ENCODE measurements around the gene MAMDC2. TPM values are rescaled to one million over a fixed set of nuclear protein-coding genes. Genes with fewer than 3 reads are reported as not detected.

Gene MAMDC2
- total RNA-seq, 1 experiment from 2014 or later = not detected

DNA sequence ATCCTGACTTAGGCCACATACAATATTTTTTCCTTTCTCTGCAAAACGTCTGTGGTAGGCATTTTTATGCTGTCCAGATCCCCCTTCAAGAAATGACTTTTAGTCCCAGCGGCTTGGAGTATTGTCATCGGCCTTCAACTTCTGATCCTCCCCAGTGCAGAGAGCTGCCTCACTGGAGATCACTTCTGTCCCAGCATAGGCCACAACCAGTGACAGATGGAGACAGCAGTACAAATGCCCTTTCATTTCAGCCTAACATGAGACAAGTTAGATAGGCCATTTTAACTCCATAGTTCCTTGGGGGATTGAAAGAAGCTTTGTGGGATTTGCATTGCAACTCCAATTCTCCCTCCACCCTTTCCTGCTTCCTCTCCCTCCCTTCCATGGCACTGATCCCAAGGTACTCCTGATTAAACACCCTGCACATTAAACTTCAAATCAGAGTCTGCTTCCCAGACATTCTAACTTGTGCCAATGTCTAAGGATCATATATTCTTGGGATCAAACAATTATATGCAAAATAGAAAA lies 3.2 kb upstream of the MAMDC2 start:
- Mint-ChIP-seq H3K36me3 (ENCODE audit: insufficient read depth, unreplicated experiment) (no peaks in the 10 kb centered on the region), H3K9me3 (ENCODE audit: unreplicated experiment) (peaks cover 10% of the 10 kb centered on the region), H3K4me3 (ENCODE audit: unreplicated experiment) (no peak overlapping the region), H3K4me1 (ENCODE audit: insufficient read depth, unreplicated experiment) (peaks cover 19% of the 10 kb centered on the region), H3K27me3 (ENCODE audit: insufficient read depth, unreplicated experiment) (no peaks in the 10 kb centered on the region), H3K27ac (ENCODE audit: low read depth, unreplicated experiment) (no peak overlapping the region)
- no TSS peak for BruUV-seq (replicated peaks)
- TF ChIP-seq, protein P1, sequence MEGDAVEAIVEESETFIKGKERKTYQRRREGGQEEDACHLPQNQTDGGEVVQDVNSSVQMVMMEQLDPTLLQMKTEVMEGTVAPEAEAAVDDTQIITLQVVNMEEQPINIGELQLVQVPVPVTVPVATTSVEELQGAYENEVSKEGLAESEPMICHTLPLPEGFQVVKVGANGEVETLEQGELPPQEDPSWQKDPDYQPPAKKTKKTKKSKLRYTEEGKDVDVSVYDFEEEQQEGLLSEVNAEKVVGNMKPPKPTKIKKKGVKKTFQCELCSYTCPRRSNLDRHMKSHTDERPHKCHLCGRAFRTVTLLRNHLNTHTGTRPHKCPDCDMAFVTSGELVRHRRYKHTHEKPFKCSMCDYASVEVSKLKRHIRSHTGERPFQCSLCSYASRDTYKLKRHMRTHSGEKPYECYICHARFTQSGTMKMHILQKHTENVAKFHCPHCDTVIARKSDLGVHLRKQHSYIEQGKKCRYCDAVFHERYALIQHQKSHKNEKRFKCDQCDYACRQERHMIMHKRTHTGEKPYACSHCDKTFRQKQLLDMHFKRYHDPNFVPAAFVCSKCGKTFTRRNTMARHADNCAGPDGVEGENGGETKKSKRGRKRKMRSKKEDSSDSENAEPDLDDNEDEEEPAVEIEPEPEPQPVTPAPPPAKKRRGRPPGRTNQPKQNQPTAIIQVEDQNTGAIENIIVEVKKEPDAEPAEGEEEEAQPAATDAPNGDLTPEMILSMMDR (IDR thresholded peaks at IDR 0.05; ENCODE audit: unreplicated experiment) = no peak
- POLR2A ChIA-PET = no interaction called here
- CTCF ChIA-PET = no interaction called here
- intact Hi-C loops (cut with micrococcal nuclease) = loop anchor here (2.0 to 10.0 kb wide), 2 partner anchors 16 to 66 kb away; no protein-coding TSS in a partner anchor
- DNase-seq (ENCODE audit: unreplicated experiment) = no peak

DNA sequence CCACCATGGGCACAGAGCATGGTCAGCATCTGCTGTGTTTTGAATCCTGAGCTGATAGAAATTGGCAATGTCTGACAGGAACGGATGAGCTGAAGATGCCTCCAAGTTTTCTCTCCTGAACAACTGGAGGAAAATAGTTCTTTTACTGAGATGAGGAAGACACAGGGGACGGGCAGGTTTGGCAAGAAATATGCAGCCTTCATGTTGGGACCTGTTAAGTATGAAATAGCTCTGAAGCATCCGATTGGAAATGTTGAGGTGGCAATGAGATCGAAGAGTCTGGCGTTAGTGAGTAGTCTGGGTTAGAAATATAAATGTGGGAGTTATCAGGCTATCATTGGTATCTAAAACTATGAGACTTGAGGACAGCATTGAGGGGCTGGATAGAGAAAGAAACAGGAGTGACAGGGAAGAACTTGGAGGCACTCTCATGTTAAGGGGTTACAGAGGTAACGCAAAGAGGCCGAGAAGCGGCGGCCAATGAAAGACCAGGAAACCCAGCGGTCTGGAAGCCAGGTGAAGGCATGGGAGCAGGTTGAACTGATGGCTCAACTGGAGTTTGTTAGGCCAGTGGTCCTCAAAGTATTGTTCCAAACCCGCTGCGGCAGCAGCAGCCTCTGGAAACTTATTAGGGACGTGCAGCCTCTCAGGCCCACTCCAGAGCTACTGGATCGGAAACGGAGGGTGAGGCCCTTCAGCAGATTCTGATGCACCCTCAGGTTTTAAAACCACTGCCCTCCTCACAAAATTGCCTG lies 1.0 kb upstream of the MAMDC2 start:
- Mint-ChIP-seq H3K36me3 (ENCODE audit: insufficient read depth, unreplicated experiment) (no peaks in the 10 kb centered on the region), H3K4me1 (ENCODE audit: insufficient read depth, unreplicated experiment) (peaks cover 37% of the 10 kb centered on the region), H3K27ac (ENCODE audit: low read depth, unreplicated experiment) (no peak overlapping the region), H3K9me3 (ENCODE audit: unreplicated experiment) (peaks cover 10% of the 10 kb centered on the region), H3K27me3 (ENCODE audit: insufficient read depth, unreplicated experiment) (no peaks in the 10 kb centered on the region), H3K4me3 (ENCODE audit: unreplicated experiment) (no peak overlapping the region)
- DNase-seq (ENCODE audit: unreplicated experiment) = no peak
- TF ChIP-seq, protein P1 (IDR thresholded peaks at IDR 0.05; ENCODE audit: unreplicated experiment) = no peak
- BruUV-seq (replicated peaks) = no TSS peak
- POLR2A ChIA-PET = interaction anchor here (0.6 to 1.8 kb wide), 5 partner anchors 11 to 387 kb away, joined by 3 to 6 read pairs (median 3); no protein-coding TSS in a partner anchor
- intact Hi-C loops (cut with micrococcal nuclease) = loop anchor here (10.0 kb wide), 1 partner anchor 68 kb away; no protein-coding TSS in a partner anchor
- CTCF ChIA-PET = interaction anchor here (0.6 to 1.5 kb wide), 5 partner anchors 15 to 71 kb away, joined by 3 to 5 read pairs (median 4); no protein-coding TSS in a partner anchor

DNA sequence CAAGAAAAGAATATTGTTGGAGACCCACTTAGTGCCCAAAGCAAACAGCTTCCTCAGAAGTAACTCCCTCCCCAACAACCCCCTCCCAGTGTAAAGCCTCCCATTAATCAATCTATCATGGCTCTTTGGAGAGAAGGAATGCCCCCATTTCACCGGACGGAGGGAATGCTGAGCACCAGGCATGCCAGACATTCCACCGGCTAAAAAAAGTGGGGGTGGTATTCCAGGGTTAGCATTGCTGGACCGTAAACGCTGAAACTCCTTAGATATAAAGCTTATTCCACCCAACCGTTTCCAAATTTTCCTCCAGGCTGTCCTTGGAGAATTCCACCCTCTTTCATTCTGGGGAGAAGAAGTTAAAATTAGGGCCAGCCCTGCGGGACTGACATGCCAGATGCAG lies 363 bp upstream of the MAMDC2 start:
- POLR2A ChIA-PET = interaction anchor here (1.8 kb wide), 1 partner anchor 23 kb away, joined by 6 read pairs; no protein-coding TSS in a partner anchor

More for the DNA sequence above, 363 bp upstream of the MAMDC2 start:
- CTCF ChIA-PET = interaction anchor here (1.1 to 1.5 kb wide), 2 partner anchors 70 to 71 kb away, joined by 3 to 4 read pairs; no protein-coding TSS in a partner anchor
- no TSS peak for BruUV-seq (replicated peaks)
- TF ChIP-seq, protein P1 (IDR thresholded peaks at IDR 0.05; ENCODE audit: unreplicated experiment) = no peak
- intact Hi-C loops (cut with micrococcal nuclease) = loop anchor here (10.0 kb wide), 1 partner anchor 68 kb away; no protein-coding TSS in a partner anchor
- H3K9me3 Mint-ChIP-seq (ENCODE audit: unreplicated experiment) = peaks cover 3% of the 10 kb centered on the region
- H3K36me3 Mint-ChIP-seq (ENCODE audit: insufficient read depth, unreplicated experiment) = no peaks in the 10 kb centered on the region
- H3K27ac Mint-ChIP-seq (ENCODE audit: low read depth, unreplicated experiment) = no peak overlapping the region
- no peak overlapping the region for H3K4me3 Mint-ChIP-seq (ENCODE audit: unreplicated experiment)
- H3K4me1 Mint-ChIP-seq (ENCODE audit: insufficient read depth, unreplicated experiment) = peaks cover 43% of the 10 kb centered on the region
- no peak for DNase-seq (ENCODE audit: unreplicated experiment)
- no peaks in the 10 kb centered on the region for H3K27me3 Mint-ChIP-seq (ENCODE audit: insufficient read depth, unreplicated experiment)

All from MCF 10A (cell line).